ENCODE measurements around the gene ATF7.

DNA sequence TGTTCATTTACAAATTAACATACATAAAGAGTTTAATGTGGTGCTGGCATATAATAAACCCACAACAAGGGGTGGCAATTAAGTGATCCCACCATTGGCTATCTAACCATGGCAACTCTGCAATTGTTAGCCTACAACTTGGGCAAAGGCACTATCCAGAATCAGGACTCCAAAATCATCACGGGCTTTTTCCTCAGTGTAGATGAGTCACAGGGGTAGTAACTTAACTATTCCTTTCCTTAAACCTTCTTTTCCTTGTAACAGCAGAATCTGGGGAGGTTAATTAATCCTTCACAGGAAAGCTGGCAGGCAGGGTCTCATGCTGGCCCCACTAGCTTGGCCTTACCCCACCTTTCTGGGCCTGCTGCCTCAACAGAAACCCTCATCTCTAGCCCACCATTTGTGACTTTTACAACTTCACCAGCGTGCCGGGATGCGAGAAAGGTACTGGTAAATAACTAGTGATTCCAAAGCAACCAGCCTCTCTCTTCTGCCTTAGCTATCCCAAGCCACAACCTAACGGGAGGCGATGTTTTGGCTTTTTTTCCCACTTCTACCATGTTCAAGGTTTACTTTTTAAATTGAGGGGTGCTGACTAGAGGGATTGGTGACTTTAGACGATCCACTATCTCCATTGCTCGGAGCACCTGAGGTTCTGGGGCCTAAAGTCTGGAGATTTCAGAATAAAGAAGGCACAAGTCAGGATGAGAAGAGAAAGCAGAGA is 49.0 kb upstream of the ATF7 start:
- TF ChIP-seq POLR2A (IDR thresholded peaks at IDR 0.05) (no peak), CTCF (IDR thresholded peaks at IDR 0.05) (no peak), POLR2AphosphoS5 (IDR thresholded peaks at IDR 0.05) (no peak)
